Activated T-cell treated with anti-CD3 and anti-CD28 coated beads for 48 hours (primary cell): ENCODE data around the gene AQP6.
A peak's percentile ranks its signal among the peaks of the same experiment; 100 is the strongest.

Experiments used
- DNase-seq: peaks from one replicate; pipeline ENCODE4 v3.0.0-alpha.2; 2020; ENCODE audit warnings: low read depth

AQP6 gene

DNA sequence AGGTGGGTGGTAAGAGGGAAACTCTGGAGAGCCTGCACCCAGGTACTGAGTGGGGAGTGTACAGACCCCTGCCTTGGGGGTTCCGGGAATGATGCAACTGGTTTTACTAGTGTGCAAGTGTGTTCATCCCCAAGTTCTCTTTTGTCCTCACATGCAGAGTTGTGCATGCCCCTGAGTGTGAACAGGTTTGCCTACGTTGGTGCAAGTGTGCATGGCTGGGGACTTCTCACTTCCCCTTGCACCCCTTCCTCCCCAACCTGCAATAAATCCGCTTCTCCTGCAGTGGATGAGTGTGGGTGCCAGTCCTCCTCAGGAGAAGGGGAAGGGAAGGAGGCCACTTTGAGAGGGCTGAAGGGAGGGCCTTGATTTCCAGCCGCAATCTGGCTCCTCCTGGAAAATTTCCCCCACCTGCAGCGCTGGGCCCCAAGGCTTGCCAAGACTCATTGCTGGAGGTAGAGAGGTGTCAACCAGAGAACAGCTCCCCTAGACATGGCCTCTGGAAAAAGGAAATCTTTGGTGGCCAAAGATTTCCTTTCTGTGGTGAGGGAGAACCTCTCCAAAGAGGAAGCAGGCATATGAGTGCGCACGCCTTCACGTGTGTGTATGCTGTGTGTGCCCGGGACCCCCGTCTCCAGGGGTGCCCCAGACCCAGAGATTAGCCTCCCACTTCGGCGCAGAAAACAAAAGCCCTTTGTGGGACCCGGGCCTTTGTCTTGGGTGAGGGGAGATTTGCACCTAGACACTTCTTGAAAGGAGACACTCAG, 16.7 kb upstream of the AQP6 start:
- no peak for DNase-seq

DNA sequence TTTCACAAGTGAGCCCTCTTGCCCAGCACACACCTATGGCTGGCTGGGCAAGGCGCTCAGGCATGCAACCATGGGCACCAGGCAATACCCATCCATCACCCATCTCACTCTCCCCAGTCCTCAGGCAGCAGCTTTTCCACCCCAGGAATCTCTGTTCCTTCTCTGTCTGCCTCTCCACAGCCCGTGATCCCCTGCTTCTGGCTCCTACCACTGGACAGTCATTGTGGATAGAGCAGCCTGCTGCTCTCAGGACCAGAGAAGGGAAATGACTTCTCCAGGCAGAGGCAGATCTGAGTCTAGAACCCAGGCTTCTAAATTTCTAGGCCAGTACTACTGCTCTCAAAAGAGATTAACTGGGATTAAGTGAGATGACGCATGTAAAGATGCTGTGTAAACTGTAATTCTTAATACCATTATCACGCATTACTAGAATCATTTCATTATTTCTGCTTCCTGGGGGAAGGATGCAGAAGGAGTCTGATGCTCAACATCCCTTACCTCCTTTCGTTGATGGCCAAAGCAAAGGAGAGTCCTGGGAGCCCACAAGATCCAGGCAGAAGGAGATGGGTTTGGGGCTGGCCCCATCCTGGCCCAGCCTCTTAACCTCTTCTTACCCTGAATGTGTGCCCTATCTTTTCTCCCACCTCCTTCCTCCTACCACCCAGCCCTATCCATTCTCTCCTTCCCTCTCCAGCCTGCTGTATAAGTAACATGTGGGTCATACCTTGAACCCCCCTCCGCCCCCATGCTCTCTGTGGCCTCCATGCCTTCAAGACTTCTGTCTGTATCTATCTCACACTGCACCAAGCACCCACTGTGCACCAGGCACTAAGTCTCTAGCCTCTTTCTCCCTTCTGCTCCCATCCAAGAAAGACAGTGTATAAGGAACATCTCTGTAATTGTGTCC, 15.8 kb upstream of the AQP6 start:
- DNase-seq: no peak

DNA sequence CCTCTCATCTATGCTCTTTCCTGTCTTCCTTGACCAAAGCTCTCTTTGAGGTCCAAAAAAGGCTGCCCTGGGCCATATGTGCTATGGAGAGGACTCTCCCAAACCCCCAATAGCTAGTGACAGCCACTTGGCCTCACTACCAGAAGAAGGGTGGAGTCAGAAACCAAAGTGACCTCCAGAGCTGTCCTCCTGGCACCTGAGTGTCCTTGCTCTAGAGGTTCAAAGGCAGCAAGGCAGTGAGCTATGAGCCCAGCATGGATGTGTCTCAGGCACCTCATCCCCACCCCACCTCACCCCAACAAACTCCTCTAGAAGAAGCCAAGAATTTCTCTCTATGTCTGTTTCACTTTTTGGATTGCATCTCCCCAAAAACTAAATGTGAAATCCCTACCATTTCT, 15.2 kb upstream of the AQP6 start:
- no peak for DNase-seq

DNA sequence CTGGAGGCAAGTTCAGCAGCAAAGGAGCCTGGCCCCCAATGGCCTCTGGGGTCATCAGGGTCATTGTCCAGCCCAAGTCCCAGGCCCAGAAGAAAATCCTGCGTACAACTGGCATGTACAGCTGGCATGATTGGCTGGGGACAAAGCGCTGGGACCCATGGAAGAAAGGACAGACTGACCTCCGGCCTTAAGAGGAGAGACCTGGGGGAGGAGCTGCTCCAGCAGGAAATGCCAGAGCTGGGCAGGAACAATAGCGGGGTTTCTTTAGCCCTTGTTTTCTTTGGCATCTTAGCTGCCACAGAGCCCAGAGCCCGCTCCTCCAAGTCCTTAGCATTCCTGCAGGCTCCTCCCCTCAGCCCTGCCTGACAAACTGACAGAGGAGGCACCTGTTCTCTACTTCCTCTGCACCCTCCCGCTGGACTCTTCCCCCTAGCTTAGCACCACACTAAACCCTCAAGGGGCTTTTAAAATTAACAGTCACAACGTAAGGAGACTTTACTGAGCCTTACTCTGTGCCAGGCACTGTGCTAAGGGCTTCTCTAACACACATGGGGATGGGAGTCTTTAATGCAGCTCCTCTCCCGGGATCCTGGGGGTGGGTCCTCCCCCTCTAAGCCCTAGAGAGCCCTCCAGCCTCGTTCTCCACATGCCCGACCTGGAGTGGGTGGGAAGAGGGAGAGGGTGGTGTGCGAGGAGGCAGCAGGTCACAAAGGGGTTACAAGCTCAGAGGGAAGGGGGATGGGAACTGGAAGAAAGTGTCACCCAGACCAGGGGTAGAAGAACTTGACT, 12.9 kb upstream of the AQP6 start:
- no peak for DNase-seq

DNA sequence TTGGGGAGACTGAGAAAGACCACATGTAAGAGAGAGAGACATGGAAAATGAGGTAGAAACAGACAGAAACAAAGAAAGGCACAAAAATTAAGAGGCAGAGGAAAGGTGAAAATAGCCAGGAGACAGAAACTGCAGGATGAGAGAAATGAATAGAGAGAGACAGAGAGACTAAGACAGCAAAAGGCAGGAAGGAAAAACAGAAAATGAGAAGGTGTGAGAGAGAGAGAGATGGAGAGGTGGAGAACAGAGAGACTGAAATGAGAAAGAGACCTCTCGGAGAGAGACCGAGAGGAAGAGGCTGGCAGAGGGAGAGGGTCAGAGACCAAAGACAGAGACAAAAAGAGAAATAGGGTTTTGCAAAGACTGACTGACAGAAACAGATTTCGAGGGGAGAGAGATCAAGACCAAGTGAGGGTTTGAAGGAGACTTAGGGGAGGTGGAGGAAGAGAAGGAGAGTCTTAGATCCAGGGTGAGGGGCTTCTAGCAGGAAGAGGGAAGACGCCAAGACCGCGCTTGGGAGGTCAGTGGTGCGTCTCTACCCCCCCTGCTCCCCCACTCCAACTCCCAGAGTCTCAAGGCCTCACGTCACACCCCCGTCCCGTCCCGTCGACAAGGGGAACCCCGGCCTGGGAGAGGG, 12.2 kb upstream of the AQP6 start:
- no peak for DNase-seq

DNA sequence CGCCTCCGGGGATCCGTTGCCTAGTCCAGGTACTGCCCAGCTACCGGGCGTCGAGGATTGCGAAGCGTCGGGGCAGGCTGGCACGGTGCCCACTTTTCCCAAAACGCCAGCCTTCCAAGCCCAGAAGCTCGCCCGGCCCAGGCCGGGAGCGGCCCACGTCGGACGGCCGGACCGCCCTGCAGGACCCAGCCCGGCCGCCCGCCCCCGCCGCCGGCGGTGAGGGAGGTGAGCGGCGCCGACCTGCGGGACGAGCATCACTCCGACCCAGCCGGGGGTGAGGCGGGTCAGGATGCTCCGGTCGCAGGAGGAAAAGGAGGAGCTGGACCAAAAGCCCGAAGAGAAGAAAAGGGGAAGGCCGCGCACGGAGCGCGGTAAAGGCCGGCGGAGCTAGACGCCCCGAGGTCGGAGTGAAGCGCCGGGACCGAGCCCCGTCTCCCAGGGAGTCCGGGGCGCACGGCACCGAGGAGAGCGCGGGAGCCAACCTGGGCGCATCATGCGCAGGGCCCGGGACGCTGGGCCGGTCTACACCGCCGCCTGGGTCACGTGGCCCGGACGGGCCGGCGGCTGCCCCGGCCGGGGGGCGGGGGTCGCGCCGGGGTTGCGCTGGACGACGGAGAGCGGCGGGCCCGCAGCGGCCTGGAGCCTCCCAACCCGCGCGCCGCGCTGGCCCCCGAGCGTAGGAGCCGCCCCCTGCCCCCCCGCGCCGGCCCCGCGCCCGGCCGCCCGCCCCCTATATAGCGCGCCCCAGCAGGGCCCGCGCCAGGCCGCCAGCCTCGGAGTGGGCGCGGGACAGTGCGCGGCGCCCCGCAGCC, 11.4 kb upstream of the AQP6 start, which contains the start of gene AQP5:
TSS of gene AQP5 (plus strand) at position 762 of the 812 bp plus-strand sequence. CDS start 146 bp downstream, outside the sequence.
- no peak for DNase-seq

DNA sequence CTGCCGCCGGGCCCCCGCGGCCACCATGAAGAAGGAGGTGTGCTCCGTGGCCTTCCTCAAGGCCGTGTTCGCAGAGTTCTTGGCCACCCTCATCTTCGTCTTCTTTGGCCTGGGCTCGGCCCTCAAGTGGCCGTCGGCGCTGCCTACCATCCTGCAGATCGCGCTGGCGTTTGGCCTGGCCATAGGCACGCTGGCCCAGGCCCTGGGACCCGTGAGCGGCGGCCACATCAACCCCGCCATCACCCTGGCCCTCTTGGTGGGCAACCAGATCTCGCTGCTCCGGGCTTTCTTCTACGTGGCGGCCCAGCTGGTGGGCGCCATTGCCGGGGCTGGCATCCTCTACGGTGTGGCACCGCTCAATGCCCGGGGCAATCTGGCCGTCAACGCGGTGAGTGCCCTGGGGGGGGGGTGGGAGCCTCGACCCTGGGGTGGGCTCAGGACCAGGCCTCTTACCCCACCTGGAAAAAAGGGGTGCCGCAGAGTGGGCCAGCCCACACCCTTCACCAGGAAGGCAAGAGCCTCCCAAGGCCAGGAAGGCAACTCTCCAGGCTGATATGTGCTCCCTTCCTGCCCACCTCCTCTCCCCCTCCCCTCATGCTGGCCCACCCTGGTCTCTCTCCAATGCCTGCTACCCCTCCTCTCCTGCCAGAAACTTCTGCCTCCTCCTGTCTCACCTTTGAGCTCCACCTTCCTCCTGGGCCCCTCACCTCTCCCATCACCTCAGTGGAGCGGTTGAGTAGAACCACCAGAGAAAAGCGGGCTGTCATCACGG, 10.6 kb upstream of the AQP6 start:
- DNase-seq: no peak

DNA sequence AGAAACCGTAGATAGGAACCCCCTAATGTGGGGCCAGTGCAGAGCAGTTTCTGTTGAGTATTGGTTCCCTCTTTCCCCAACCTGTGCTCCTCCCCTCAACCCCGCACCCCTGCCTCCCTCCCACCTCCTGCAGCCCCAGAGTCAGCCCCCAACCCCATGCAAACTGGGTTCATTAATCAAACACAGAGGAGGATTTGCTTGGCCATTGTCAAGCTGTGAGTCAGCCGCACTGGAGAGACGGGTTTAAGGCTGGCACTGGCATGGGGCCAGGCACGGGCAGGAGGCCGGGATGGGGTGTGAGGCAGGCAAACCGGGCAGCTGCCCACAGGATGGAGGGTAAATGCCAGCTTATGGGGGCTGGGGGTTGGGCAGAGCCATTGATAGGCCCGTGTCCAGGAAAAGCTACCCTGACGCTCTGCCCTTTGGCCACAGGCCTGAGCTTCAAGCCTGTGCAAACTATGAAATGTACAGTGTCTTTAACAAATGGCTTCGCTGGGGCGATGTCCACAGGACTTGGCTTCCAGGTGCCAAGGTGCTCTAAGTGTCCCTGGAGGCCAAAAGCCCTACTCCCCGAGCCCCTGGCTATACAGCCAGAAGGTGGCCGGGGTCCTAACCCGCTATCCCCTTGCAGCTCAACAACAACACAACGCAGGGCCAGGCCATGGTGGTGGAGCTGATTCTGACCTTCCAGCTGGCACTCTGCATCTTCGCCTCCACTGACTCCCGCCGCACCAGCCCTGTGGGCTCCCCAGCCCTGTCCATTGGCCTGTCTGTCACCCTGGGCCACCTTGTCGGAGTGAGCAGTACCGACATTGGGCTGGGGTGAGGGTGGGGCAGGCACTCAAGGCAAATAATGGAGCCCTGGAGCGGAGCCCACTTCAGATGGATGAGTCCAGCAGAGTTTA, 9.6 kb upstream of the AQP6 start:
- DNase-seq: no peak

DNA sequence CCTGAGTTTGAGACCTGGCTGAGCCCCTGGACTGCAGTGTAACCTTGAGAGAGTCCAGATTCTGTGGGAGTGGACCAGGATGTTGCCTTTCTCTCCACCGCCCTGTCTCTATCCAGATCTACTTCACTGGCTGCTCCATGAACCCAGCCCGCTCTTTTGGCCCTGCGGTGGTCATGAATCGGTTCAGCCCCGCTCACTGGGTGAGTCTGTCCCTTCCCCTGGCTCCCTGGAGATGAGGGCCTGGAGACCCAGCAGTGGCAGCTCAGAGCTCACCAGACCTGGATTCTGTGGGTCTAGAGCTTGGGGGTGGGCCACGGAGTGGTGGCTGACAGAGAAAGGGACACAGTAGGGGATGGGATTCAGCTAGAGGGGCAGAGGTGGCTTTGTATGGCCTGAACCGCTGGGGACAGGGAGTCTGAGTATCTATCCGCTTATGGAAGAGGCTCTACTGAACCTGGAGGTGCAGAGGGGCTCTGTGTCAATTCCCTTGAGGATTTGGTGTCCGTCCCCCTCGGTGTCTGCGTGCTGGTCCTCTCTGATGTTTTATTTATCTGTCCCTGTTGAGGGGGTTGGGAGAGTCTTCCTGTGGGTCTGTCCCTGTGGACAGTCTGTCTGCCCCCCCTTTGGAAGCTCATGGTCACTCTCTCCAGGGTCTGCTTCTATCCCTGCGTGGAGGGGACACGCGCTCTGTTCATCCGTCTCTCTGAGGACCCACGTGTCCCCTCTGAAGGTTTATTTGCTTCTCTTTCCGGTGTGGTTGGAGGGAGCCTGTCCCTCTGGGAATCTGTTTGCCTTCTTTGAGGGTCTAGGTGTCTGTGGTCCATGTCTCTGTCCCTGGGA, 8.6 kb upstream of the AQP6 start:
- DNase-seq: no peak

DNA sequence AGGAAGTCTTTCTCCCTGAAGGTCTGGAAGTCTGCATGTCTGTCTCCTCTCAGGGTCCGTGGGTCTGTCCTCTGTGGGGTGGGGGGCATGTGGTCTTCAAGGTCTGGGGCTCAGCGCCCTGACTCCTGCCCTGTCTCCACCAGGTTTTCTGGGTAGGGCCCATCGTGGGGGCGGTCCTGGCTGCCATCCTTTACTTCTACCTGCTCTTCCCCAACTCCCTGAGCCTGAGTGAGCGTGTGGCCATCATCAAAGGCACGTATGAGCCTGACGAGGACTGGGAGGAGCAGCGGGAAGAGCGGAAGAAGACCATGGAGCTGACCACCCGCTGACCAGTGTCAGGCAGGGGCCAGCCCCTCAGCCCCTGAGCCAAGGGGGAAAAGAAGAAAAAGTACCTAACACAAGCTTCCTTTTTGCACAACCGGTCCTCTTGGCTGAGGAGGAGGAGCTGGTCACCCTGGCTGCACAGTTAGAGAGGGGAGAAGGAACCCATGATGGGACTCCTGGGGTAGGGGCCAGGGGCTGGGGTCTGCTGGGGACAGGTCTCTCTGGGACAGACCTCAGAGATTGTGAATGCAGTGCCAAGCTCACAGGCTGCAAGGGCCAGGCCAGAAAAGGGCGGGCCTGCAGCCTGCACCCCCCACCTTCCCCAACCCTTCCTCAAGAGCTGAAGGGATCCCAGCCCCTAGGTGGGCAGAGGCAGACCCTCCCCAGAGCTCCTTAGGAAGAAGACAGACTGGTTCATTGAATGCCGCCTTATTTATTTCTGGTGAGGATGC, 7.7 kb upstream of the AQP6 start:
- DNase-seq: no peak

DNA sequence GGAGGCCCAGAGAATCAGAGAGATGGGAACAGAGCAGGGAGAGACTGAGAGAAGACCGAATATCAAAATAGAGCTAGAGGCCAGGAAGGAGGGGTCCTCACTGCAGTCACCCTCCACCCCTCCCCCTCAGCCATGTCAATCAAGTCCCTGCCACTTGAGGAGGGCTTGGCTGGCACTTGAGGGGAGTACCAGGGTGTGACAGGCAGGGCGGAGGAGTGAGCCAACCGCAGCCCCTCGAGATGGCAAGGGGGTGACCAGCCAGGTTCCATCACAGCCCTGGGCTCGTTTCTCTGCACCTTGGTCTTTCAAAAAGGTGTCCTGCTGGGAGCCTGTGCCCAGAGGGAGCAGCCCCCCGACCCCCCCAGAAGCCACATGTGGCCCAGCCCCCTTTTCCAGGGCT, 6.9 kb upstream of the AQP6 start:
- no peak for DNase-seq

DNA sequence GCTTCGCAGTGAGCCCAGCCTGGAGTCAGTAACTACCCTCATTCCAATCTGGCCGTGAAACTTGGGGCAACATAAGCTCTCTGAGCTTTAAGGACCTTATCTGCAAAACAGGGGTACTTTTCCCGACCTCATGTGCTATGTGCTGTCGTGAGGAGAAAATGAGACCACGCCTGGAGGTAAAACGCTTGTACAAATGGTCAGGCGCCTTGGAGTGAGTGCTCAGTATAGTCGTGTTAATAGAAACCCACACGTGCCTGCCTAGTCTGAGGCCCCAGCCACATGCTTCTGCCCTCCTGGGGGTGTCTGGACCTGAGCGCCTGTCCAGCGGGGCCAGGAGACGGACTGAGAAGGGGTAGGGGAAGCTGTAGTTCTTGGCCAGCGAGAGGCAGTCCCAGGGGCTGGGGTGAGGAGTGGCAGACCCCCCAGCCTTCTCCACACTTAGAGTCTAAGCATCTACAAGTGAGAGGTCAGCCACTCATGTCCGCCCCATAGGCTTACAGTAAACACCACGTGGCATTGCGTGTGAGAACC, 6.2 kb upstream of the AQP6 start:
- DNase-seq: no peak

DNA sequence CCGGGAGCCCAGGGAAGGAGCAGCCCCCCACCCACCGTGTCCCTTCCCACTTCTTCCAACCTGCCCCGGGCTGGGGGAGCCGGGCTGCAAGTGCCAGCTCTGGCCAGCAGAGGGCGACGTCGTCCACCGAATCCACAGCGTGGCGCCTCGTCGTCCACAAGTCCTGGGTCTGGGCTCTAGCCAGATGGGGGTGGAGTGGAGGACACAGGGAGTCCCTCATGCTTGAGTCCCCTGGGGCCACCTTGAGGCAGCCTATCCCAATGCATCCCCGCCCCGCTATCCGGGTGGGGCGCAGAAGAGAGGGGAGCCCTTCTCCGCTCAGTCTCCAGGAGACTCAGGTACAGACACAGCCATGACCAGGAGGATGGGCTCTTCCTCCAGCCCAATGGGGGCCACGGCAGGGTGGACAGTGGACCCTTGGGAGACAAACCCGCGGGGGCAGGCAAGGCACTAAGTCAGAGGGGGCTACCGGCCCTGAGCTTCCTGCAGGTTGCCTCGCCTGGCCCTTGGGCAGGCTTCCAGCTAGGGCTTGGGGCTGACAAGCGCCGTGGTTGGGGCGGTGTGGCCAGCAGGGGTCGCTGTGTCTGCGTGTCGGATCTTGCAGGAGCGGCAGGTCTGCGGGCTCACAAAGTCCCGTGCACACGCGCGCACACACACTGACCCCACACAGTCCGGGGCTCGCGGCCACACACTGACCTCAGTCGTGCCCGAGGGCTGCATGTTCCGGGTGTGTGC, 5.5 kb upstream of the AQP6 start:
- DNase-seq: peak; percentile 89

DNA sequence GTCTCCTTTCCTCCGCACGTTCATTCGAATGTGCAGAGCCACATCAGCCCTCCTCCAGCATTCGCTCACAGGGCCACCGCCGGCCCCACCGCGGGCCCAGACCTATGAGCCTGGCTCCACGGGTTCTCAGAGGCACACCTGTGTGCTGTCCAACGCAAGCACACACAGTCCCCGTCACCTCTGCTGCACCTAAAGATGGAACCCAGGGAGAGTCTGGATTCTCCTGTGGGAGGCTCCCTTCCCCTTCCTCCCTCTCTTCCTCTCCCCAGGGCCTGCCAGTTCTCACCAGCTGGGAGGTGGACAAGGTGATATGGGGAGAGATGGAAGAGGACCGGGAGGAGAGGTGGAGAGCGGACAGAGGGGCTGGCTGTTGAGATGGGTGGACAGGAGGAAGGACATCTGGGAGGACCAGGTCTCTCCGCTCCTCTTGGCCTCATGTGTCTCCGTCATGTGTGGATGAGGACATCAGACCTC, 4.9 kb upstream of the AQP6 start:
- no peak for DNase-seq

DNA sequence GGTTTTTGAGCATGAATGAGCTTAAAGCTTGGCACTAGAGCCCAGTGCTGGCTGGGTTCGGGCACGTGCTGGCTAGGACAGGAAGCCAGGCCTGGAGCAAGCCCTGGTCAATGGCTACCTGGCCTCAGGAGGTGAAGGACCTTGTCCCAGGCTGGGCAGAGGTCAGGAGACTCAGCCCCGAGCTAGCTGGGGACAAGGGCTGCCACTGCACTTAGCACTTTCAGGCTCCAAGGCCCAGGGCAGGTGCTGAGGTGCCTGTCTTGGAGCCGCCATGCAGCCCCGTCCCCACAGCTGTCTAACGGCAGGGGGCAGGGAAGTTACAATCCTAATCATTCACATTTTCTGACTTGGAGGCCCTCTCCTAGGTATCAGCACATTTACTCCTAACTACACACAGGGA, 4.3 kb upstream of the AQP6 start:
- no peak for DNase-seq

DNA sequence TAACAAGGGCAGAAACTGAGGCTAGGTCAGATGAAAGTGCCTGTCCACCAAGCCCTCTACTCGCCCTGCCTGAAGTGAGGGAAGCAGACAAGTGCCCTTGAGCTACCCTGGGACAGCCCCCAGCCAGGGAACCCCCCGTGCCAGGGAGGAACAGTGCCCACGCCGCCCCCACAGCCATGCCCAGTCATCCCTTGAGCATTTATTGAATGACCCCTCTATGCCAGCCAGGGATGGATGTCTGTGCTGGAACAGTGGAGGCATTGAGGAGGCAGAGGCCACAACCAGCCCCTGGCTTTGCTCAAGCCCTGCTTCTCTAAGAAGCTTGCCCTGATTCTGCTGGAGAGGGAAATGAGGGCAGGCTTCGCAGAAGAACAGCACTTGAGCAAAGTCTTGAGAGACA, 3.7 kb upstream of the AQP6 start:
- no peak for DNase-seq
